Keratinocyte (primary cell): ENCODE data around the gene YTHDF1.

Source experiments
- CTCF ChIP-seq, 3 experiments: IDR thresholded peaks in 1 of 3; conservative IDR thresholded peaks in 1 of 3; optimal IDR thresholded peaks in 1 of 3; 2 replicates in 2 of 3; 3 replicates in 1 of 3; pipeline versions ENCODE3 to v1.5.1; 2011; ENCODE audit warnings: low read length in 3 of 3, mild to moderate bottlenecking in 3 of 3, moderate library complexity in 2 of 3, control low read depth in 1 of 3, inconsistent platforms in 1 of 3; ENCODE audit not compliant: insufficient read depth in 2 of 3; ENCODE audit errors: extremely low read depth in 1 of 3
- EZH2 ChIP-seq: IDR thresholded peaks from one replicate; pipeline ENCODE4 v1.6.1; 2012; ENCODE audit warnings: inconsistent platforms, mild to moderate bottlenecking, low read length, moderate library complexity

- TF ChIP-seq CTCF (optimal IDR thresholded peaks at IDR 0.05 in 1 of 3, IDR thresholded peaks at IDR 0.05 in 1 of 3, conservative IDR thresholded peaks at IDR 0.05 in 1 of 3; ENCODE audit: extremely low read depth in 1 of 3, insufficient read depth in 2 of 3, low read length in 3 of 3) (no peak), EZH2 (no peak)
Observed at GRCh38 chr20:63233061-63233344, 17.1 kb upstream of the YTHDF1 start.
